Activated naive CD4-positive, alpha-beta T cell treated with Interleukin-2 at 50 U/mL for 16 hours (primary cell): Measurements from ENCODE around the gene CDH23.

ENCODE experiments used
- DNase-seq: peaks from one replicate; pipeline ENCODE4 v3.0.0-alpha.2; 2020

Gene CDH23

GRCh38 chr10:71715026-71715425, 318.3 kb downstream of the CDH23 start:
- no peak for DNase-seq

GRCh38 chr10:71715860-71716259, 319.1 kb downstream of the CDH23 start:
- DNase-seq, result no peak

- no peak for DNase-seq
Observed at GRCh38 chr10:71716426-71716825, 319.7 kb downstream of the CDH23 start.

GRCh38 chr10:71717056-71717455, 320.3 kb downstream of the CDH23 start:
- no peak for DNase-seq

- no peak for DNase-seq
Observed at GRCh38 chr10:71717551-71717951, 320.8 kb downstream of the CDH23 start.

- no peak for DNase-seq
Observed at GRCh38 chr10:71718165-71718698, 321.5 kb downstream of the CDH23 start.

GRCh38 chr10:71719042-71719441, 322.3 kb downstream of the CDH23 start:
- no peak for DNase-seq

- no peak for DNase-seq
Observed at GRCh38 chr10:71719464-71720201, 322.9 kb downstream of the CDH23 start, which contains the start of gene C10orf105. Gene C10orf105 (minus strand): TSS chr10:71719778. CDS start chr10:71716337, 3,441 bp downstream.

- no peak for DNase-seq
Observed at GRCh38 chr10:71720288-71720687, 323.6 kb downstream of the CDH23 start.

GRCh38 chr10:71721313-71721712, 324.6 kb downstream of the CDH23 start:
- no peak for DNase-seq

GRCh38 chr10:71722849-71723248, 326.1 kb downstream of the CDH23 start:
- DNase-seq, result no peak

GRCh38 chr10:71723311-71723710, 326.6 kb downstream of the CDH23 start:
- no peak for DNase-seq

- no peak for DNase-seq
Observed at GRCh38 chr10:71724539-71724938, 327.8 kb downstream of the CDH23 start.

GRCh38 chr10:71725249-71725648, 328.5 kb downstream of the CDH23 start:
- DNase-seq, result no peak

GRCh38 chr10:71725998-71726579, 329.4 kb downstream of the CDH23 start:
- peak; percentile 88 for DNase-seq

- DNase-seq, result peak; percentile 62
Observed at GRCh38 chr10:71726580-71727104, 329.9 kb downstream of the CDH23 start.

GRCh38 chr10:71727105-71727737, 330.5 kb downstream of the CDH23 start:
- DNase-seq, result peak; percentile 68

GRCh38 chr10:71727738-71728737, 331.3 kb downstream of the CDH23 start:
- peak; percentile 67 for DNase-seq

- no peak for DNase-seq
Observed at GRCh38 chr10:71729161-71729636, 332.5 kb downstream of the CDH23 start.

GRCh38 chr10:71731791-71732190, 335.1 kb downstream of the CDH23 start:
- DNase-seq, result no peak

- DNase-seq, result no peak
Observed at GRCh38 chr10:71734797-71735196, 338.1 kb downstream of the CDH23 start.
